IPS-NIHi7 (cell line): ENCODE data around the gene SERGEF.

Experiments
- DNase-seq: peaks from one replicate; pipeline ENCODE4 v3.0.0; 2012; ENCODE audit warnings: mixed read lengths; ENCODE audit errors: extremely low spot score

Gene SERGEF

DNA sequence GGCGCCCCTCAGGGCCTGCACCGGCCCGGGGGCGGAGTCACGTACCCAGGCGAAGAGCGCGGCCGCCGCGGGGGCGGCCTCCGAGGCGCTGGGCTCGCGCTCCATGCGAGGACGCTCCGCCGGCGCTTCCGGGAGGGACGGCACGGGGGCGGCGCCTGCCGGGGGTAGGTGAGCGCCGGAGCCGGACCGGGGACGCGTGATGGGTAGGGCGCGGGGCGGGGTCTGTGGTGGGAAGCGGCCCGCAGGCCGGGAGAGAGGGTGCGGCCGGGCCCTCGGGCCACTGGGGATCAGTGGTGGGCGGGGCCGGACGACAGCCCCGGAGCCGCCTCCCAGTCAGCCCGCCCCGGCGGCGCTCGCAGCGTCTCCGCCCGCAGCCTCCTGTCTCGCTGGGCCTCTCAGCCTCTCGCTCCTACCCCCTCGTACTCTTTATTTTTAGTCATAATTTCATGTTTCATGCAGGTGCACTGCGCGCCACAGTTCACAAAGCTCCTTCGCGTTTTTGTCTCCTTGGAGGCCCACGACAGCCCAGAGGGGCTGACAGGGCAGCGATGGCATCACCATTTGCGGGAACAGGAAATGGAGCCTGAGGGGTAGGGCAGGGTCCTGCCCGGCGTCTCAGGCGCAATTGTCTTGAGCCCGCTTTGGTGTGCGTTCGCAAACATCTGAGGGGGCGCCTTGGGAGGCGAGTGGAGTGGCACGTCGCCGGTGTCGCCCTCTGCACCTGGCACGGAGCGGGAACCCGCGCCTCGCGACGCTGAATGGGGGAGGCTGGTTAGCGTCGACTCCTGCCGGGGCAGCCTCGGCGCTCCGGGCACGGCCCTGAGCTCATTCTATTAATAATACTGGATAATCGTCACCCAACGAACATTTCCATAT lies at the start of gene SERGEF:
TSS of gene SERGEF (minus strand) at position 142 of the 876 bp plus-strand sequence. CDS start at position 105, 37 bp downstream.
- peak; percentile 97 for DNase-seq

DNA sequence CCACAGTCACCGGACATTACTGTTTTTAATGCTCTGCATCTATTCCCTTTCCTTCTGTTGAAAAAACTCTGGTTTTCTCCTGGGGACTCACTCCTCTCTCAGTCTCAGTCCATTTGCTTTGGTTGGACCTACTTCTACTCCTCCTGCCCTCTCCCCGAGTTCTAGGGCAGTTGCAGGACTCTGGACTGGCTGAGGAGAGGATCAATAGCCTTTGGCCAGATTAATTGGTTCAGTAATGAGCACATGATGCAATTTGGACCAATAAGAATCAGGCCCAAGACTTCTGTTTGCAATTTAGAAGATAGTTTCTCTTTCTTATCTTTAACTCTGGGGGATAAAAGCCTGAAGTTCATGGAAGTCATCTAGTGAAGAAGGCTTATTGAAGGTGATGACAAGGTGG lies 48.5 kb upstream of the SERGEF start:
- no peak for DNase-seq

DNA sequence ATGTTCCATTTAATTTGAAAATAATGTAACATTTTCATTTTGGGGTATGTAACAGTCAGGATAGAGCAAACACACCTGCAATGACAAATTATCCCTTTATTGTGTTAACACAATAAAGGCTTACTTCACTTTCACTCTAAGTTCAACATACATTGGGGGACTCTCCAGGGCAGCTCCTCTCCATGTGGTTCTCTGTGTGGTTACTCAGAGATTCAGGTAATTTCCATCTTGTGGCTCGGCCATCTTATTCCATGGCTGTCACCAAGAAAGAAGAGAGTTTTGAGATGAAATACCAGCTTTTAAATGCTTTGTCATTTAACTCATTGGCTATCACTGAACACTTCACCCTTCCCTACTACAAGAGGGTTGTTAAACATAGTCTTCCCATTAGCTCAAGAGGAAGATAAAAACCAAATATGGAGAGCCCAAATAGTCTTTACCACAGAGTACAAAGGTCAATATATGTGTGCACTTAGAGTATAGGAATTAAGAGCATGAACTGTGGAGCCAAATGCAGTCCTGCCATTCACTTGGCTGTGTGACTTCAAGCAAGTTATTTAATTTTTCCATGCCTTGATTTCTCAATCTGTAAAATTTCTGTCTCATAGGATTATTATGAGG lies 43.8 kb upstream of the SERGEF start:
- DNase-seq: no peak

DNA sequence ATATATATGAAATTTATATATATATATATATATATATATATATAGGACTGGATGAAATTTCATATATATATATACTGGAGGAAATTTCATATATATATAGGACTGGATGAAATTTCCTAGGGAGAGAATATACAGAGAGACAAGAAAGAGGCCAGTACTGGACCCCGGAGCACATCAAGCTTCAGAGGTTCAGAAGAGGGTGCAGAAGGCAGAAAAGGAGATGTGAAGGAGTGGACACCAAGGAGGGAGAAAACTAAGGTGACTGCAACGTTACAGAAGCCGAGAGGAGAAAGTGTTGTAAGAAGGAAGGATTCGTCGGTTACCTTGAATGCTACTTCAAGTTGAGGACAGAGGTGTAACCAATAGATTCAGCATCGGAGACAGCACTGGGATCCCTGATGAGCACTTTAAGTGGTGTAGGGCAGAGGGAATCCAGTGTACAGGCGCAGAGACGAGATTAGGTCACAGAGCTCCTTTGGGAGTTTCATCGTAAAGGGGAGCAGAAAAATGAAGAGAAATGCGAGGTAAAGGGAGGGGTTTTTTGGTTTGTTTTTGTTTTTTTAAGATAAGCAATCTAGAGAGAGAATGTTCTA lies 41.8 kb upstream of the SERGEF start:
- no peak for DNase-seq

DNA sequence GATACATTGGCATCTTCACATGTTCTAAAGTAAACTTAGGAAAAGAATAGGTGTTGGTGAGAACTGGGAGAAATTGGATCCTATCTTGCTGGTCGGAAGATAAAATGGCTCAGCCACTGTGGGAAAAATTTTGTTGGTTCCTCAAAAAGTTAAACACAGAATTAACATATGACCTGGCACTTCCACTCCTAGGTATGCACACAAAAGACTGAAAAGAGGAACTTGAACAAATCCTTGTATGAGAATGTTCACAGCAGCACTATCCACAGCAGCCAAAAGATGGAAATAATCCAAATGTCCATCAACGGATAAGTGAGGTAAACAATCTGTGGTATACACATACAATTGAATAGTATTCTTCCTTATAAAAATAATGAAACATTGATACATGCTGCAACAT lies 38.0 kb upstream of the SERGEF start:
- DNase-seq: no peak

DNA sequence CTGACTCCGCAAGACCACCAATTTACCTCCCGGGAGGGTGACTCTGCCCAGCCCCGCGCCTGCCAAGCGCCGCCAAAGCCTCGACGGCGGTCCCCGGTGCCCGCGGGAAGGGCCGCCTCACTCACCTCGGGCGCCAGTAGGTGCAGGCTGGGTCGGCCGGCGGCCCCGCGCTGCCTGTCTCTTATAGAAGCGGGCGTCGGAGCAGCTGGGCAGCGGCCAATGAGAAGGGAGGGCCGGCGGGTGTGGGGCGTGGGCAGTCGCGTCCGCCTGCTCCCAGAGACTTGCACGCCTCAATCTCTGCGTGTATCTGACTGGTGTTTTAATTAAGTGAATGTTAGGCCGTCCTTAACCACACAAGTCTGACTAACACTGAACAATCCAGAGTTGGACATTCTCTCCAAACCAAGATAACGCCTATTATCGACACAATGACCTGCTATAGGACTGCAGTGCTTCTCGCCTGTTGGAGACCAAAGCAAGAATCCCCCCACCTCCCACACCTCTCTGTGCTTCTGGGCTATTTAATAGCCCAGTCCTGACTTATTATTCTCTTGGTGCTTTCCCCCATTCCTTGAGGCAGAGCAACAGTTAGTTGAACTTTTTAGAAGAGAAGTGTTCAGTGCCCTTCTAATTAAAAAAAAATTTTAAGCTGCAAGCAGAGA lies 33.4 kb upstream of the SERGEF start, which contains the start of gene TPH1:
TSS of gene TPH1 (minus strand) at position 154 of the 662 bp plus-strand sequence. CDS start 5,507 bp downstream, outside the sequence.
- peak; percentile 79 for DNase-seq

DNA sequence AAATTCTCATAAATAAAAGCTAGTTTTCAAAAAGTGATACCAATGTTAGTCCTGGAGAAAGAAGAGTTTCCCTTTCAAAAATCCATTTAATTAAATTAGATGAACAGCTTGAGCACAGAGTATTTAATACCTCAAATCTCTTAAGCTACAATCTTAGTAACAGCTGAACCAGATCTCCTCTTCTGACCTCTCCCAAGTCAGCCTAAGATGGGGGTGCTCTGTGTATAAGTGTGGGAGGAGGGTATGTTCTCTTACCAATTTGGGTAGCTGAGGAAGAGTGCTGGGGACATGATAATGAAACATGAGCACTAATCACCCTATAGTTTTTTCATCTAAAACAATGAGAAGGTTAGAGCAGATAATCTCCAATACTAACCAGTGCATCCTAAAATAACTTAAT lies 23.6 kb upstream of the SERGEF start:
- no peak for DNase-seq

DNA sequence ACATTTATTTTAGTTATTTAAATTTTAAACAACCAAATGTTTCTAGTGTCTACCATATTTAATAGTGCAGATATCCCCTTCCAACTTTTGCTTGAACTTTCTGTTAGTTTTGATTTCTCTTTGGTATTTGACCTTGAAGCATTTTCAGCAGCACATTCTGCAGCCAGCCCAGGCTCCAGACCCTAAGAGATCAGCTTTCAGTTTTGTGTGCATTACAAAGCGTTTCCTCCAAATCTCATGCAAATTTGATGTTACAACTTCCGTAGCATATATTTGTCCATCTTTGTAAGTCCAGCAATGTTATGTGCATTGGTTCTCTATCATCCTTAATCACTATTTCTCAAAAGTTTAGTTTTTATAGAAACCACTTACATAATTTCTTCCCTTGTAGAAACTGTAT lies 14.6 kb upstream of the SERGEF start:
- no peak for DNase-seq

DNA sequence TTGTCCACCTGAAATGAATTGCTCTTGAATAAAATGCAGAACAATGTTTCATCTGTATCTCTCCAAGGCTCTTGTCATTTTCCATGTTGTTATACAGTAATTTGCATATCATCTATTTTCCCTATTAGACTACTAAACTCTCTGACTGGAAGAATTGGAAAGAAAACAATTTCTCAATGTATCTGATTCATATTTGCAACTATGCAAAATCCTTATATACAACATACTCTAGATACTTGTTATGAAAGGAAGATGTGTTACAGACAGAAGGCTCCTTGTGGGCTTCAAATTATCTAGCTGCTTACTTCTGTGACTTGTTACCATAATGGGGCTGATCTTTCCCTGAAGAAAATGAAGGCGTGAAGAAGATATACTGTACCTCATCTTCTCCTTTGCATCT lies 9.6 kb upstream of the SERGEF start:
- DNase-seq: no peak

DNA sequence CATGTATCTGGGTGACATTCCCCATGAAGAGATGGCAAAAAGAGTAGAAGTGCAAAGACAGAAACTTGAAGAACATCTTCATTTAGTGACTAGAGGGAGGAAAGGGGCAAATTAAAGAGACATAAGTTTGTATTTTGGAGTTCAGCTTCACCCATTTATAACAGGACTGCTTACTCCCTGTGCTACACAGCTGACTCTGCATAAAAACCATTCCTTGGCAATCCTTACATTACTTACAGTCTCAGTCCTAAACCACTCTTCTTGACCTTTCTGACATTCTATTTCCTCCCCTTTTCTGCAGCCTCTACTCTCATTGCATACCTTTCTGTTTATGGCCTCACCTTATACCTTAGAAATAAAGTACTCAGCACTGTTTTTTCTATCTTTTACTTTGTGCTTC lies 6.8 kb upstream of the SERGEF start:
- DNase-seq: no peak

DNA sequence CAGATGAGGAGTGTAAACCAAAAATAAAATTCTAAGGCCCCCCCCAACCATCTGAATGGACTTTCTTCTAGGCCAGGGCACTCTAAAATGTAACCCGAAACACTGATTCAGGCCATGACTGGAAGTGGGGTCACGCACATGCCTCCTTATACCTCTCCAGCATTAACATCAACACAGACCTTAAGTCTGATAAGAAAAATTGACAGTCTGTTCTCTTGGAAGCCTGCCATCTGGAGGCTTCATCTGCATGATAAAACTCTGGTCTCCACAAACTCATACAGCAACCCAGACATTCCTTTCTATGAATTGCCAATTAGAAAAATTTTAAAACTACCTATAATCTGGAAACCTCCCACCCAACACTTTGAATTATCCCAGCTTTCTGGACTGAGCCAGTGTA lies 3.9 kb upstream of the SERGEF start:
- DNase-seq: no peak

DNA sequence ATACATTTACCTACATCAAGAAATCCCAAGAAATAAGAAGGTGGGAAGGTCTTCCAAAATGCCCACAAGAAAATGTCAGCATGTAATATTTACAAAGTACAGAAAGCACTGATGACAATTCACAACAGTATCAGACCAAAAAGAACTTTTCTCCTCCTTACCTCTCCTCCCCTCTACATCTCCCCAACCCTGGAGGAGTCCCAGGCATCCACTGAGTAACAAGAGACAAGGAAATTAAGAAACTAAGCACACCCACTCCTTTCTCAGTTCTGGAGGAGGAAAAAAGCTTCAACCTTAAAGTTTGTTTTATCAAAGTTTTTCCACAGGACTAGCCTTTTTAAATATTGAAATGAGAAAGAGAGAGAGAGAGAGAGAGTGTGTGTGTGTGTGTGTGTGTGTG lies 2.0 kb upstream of the SERGEF start:
- no peak for DNase-seq

DNA sequence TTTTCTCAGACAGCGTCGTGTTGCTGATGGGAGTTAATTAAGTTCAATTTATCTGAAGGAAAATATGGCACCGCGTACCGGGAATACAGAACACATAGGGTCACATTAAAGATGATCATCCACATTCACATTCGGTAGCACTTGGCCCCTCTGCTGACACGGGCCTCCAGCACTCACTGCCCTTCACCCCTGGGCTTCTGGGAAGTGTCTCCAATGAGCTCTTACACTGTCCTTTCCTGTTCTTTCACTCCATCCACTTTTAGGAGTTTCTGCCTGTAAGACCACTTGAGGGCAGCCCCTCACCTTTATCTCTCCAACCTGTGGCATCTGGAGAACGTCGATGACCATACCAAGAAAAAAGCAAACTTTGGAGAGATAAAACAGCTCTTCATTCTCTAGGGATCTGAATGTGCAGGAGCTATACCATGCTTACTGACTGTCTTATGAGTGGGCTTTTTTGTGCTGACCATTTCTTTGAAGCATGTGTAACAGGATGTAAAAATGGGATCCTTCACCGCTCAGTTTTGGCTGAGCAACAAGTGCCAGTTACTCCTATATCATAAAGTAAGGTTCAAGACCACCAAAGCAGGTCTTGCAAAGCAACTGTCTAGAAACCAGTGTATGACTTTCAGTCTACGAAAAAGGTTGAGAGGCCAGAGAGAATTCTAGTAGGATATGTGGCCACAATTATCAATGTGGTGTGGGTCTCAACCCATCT lies 1.1 kb upstream of the SERGEF start:
- peak; percentile 19 for DNase-seq

DNA sequence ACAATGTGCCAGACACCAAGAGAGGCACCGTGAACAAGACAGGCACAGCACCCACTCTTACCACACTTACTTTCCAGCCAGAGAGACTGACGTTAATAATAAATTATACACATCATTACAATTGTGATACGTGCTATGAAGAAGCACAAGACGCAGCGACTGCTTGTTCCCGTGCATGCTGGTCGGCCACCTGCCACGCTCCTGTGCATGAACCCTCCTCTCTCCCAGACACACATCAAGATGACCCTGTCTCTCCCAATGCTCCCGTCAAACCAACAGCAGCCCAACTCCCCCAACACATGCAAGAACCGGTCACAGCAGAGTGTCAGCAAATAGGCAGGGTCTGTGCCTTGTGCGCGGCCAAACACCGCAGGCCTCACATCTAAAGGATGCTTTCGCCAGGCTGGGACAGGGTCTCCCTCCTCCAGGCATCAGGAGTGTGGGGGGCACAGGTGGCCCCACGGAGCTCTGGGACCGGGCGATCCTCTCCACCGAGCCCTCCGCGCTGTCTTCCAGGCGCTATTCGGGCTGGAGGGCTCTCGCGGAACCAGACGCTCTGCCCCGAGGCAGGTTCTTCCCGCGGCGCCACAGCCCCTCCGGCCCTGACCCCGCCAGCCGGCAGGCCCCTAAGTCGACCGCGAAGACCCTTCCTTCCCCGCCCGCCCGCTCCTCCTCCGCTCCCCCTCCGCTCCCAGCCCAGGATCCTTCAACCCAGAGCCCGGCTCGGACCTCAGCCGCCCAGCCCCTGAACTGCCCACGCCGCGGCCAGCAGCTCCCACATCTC lies 533 bp downstream of the SERGEF start:
- DNase-seq: peak; percentile 35

DNA sequence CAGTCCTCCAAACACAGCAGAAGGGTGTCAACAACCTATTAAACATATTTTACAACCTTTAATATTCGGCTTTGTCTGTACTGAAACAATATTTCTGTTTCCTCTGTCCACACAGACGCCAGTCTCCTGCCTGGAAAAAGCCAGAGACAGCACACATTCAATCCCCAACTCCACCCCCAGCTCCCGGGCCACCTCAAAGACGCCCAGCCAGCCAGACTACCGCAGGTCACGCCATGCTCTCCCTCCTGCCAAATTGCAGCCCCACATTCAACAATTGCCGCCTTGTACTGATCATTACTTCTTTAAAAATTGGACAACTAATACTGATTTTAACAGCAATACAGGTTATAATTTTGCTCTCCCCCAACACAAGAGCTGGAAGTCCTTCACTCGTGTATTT lies 1.2 kb downstream of the SERGEF start:
- DNase-seq: no peak

DNA sequence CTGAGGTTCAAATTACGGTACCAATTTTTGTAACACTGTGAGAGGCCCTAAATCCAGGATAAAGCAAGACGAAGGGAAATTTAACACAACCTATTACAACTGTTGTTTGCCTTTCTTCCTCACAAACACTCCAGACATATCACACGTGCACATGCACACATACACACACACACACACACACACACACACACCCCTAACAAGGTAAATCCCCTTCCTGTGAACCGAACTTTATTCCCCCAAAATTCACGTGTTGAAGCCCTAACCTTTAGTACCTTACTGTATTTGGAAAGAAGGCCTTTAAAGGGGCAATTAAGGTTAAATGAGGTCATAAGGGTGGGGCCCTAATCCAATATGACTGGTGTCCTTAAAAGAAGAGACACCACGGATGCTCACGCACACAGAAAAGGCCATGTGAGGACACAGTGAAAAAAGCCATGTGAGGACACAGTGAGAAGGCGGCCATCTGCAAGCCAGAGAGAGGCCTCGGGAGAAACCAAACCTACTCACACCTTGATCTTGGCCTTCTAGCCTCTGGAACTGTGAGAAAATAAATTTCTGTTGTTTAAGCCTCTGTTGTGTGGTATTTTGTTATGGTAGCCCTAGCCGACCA lies 1.8 kb downstream of the SERGEF start:
- DNase-seq: no peak

DNA sequence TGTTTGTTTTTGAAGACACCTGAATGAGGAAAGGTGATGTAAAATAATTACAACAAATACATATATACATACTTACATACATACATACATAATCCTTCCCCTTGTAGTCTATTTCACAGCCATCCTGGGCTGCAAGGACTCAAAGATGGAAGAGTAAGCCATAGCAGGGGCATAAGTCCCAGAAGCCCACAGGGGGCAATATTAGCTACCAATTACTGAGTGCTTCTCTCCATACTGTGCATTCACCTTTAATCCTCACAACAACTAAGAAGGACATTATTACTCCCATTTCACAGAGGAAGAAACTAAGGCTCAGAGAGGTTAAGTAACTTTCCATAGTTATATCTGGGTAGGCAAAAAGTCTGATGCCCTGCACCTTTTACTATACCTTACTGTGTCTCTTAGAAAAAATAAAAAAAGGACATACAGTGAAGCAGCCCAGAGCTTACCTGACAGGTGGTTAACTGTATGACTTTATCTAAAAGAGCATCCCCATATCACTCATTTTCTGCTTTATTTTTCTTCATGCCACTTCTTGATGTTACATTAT lies 2.7 kb downstream of the SERGEF start:
- DNase-seq: no peak

DNA sequence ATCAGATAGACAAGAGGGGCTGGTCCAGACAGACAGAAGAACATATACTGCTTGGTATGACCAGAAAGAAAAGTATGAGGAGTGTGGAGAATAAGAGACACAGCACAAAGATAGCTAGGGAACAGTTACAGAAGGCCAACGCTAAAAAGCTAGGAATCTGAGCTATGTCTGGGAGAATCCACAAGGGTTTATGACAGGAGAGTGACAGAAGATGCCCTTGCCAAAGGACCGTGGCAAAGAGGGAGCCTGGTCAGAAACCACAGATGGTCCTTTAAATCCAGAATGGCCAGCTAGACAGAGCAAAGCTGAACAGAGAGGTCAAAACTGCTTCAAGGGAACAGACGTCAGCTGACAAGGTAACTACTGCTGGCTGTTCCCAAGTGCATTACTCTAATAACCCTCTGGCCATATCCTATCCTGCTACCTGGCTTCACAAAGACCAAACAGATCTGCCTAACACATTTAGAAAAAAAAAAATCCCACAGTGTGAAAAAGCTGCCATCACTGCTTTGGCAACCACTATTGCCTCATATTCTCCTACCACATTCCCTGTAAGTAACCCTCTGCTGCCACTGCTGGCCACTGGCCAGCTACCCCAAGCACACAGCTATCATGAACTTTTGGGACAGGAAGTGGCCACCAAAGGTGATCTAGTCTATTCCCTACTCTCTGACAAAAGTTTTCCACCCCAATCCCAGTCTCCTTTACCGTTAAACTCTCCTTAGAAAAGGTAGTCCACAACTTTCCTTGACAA lies 7.3 kb downstream of the SERGEF start:
- no peak for DNase-seq

DNA sequence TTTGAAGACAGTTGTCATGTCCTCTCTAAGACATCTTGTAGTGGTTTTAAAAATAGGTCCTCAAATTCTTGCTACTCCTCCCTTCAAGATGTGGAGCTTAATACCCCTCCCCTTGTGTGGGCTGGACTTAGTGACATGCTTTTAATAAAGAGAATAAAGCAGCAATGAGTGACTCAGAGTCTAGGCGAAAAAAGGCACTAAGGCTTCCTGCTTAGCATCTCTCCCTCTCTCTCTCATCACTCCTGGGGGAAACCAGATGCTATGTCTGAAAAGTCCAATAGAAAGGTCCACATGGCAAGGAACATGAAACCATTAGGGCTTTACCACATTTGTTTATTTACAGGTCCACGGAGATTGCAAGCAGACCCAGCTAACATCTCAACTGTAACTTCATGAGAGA lies 11.7 kb downstream of the SERGEF start:
- no peak for DNase-seq
